ENCODE results near the gene SCN4B. TPM values are rescaled to one million over a fixed set of nuclear protein-coding genes. Genes with fewer than 3 reads are reported as not detected.

SCN4B gene
- total RNA-seq, 2 donors from 2014 or later: 0.33 to 1.6 TPM

DNA sequence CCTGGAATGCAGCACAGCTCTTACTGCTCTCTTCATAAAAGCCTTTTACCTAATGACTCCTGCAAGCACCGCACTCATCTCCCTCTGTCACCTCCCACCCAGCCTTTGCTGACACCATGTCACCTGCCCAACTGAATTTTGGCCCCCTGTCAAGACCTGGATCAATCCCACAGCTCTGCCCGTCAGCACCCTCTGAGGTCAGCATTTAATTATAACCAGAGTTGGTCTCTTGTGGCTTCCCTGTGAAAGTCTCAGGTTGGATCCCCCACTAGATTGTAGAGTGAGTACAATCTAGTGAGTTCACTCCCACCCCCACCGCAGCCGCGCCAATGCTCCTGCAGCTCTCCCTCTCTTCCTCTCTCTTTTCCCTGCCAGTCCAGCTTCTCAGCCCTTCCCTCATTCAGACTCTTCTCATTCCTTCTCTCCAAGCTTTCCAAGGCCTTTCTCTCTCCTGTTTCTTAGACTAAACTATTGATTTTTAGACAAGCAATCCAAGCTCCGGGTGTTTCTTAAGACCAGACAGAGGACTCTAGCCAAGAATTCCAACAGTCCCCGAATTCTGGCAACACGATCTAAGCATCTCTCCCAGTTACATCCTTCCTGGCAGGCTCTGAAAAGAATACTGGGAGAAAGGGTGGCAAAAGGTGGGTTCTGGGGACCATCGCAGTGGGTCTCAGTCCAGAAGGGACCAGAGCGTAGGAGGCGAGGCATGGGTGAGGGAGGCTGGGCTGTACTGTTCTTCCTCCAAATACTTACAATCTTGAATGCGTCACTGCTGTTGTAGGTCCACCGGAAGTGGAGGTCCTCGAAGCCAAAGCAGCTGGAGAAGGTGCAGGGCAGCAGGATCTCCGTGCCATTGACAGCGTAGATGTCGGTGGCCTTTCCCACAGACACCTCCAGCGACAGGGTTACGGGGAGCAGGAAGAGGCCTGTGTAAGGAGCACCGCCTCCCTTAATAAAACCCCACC lies 8.0 kb downstream of the SCN4B start:
- DNase-seq: no peak
- intact Hi-C loops (cut with DNase I): loop anchor here (5.0 kb wide), 1 partner anchor 143 kb away; no protein-coding TSS in a partner anchor
- H3K4me1 ChIP-seq: peaks cover 6% of the 10 kb centered on the region
- no peak for ATAC-seq
- no peaks in the 10 kb centered on the region for H3K9me3 ChIP-seq
- 35 to 36% methylated on average over 19 to 20 of the region's 20 CpGs for WGBS, 2 donors
- H3K36me3 ChIP-seq (replicated peaks in 1 of 2; ENCODE audit: insufficient read depth in 1 of 2, low read depth in 2 of 2): no peaks in the 10 kb centered on the region
- H3K27ac ChIP-seq: peak overlapping the region in 1 of 4 donors; percentile 41
- peaks cover 0 to 3% of the 10 kb centered on the region in 2 donors for H3K27me3 ChIP-seq
- TF ChIP-seq POLR2A (IDR thresholded peaks at IDR 0.05): no peak
- TF ChIP-seq, protein P1, sequence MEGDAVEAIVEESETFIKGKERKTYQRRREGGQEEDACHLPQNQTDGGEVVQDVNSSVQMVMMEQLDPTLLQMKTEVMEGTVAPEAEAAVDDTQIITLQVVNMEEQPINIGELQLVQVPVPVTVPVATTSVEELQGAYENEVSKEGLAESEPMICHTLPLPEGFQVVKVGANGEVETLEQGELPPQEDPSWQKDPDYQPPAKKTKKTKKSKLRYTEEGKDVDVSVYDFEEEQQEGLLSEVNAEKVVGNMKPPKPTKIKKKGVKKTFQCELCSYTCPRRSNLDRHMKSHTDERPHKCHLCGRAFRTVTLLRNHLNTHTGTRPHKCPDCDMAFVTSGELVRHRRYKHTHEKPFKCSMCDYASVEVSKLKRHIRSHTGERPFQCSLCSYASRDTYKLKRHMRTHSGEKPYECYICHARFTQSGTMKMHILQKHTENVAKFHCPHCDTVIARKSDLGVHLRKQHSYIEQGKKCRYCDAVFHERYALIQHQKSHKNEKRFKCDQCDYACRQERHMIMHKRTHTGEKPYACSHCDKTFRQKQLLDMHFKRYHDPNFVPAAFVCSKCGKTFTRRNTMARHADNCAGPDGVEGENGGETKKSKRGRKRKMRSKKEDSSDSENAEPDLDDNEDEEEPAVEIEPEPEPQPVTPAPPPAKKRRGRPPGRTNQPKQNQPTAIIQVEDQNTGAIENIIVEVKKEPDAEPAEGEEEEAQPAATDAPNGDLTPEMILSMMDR (IDR thresholded peaks at IDR 0.05): no peak
- no peak overlapping the region for H3K4me3 ChIP-seq

DNA sequence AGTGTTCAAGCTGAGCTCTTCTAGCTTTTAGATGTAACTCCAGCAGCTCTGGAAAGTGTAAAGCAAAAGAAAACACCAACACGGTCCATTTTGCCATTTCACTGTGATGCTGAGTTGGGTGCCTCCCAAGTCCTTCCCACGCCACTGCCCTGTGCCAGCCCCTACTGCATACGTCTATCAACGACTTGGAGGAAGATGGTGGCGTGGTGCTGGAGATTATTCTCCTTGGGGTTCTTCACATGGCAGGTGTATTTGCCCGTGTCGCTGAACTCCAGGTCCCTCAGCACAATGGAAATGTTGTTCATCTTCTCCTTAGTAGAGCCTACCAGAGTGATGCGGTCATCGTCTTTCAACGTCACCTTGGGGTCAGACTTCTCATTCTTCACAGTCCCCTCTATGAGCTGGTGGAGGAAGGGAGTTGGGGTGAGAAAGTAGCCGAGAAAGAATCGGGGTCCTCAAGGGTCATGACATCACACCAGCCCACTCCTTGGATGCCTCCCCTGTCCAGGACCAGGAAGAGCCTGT lies 8.9 kb downstream of the SCN4B start:
- no peaks in the 10 kb centered on the region for H3K36me3 ChIP-seq (replicated peaks in 1 of 2; ENCODE audit: insufficient read depth in 1 of 2, low read depth in 2 of 2)
- ATAC-seq (no peak), DNase-seq (no peak)
- TF ChIP-seq, protein P1 (IDR thresholded peaks at IDR 0.05): no peak
- TF ChIP-seq POLR2A (IDR thresholded peaks at IDR 0.05): no peak
- H3K9me3 ChIP-seq: no peaks in the 10 kb centered on the region
- peaks cover 0 to 3% of the 10 kb centered on the region in 2 donors for H3K27me3 ChIP-seq
- no peak overlapping the region for H3K4me3 ChIP-seq
- H3K4me1 ChIP-seq: peaks cover 6% of the 10 kb centered on the region
- WGBS, 2 donors: 38% methylated on average over 12 of the region's 12 CpGs
- no peak overlapping the region for H3K27ac ChIP-seq
- intact Hi-C loops (cut with DNase I): no loop called here

DNA sequence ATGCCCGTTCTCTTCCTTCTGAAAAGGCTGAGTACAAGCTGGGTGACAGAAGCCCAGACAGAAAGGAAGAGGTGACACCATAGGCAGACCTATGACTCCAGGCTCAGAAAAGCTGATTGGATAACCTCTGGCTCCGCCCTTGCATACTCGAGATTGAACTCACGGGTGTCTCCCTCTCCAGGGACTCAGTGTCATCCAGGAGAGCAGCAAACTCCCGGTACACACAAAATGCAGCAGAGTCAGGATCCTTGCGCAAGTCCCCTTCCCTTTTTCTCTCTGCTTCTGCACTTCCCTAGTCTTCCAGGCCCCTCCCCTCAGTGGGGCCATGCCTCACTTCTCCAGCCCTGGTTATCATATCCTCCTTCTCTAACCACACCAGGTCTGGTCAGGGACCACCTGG lies 9.8 kb downstream of the SCN4B start:
- peaks cover 6% of the 10 kb centered on the region for H3K4me1 ChIP-seq
- no peak overlapping the region for H3K27ac ChIP-seq
- 26 to 33% methylated on average over 6 of the region's 6 CpGs for WGBS, 2 donors
- H3K4me3 ChIP-seq: no peak overlapping the region
- H3K9me3 ChIP-seq: no peaks in the 10 kb centered on the region
- no peaks in the 10 kb centered on the region for H3K36me3 ChIP-seq (replicated peaks in 1 of 2; ENCODE audit: insufficient read depth in 1 of 2, low read depth in 2 of 2)
- ATAC-seq (no peak), DNase-seq (peak in 1 of 4 donors; percentile 61)
- TF ChIP-seq, protein P1 (IDR thresholded peaks at IDR 0.05): no peak
- TF ChIP-seq POLR2A (IDR thresholded peaks at IDR 0.05): no peak
- intact Hi-C loops (cut with DNase I): no loop called here
- peaks cover 0 to 3% of the 10 kb centered on the region in 2 donors for H3K27me3 ChIP-seq

DNA sequence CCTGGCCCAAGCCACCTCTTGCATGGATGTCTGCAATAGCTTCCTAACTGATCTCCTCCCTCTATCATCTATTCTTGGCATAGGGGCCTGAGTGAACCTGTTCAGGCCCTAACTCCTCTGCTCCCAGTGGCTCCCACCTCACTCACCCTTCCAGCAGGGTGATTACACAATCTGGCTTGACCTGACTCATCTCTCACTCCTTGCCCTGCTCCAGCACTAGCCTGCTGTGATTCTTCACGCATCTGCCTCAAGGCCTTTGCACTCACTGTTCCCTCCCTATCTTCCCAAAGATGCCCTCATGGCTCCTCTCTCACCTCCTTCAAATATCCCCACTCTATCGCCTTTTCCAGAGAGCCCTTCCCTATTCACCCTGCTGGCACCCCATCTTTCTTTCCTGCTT lies 10.5 kb downstream of the SCN4B start:
- H3K9me3 ChIP-seq: no peaks in the 10 kb centered on the region
- H3K27me3 ChIP-seq: peaks cover 0 to 3% of the 10 kb centered on the region in 2 donors
- WGBS, 2 donors: 43 to 46% methylated on average over 2 of the region's 2 CpGs
- no peaks in the 10 kb centered on the region for H3K36me3 ChIP-seq (replicated peaks in 1 of 2; ENCODE audit: insufficient read depth in 1 of 2, low read depth in 2 of 2)
- H3K4me3 ChIP-seq: no peak overlapping the region
- TF ChIP-seq, protein P1 (IDR thresholded peaks at IDR 0.05): no peak
- no peak for TF ChIP-seq POLR2A (IDR thresholded peaks at IDR 0.05)
- ATAC-seq (no peak), DNase-seq (no peak)
- H3K27ac ChIP-seq: no peak overlapping the region
- peaks cover 6% of the 10 kb centered on the region for H3K4me1 ChIP-seq
- intact Hi-C loops (cut with DNase I): no loop called here
